Stimulated activated naive B cell treated with anti-CD40 and anti-IgM and Interleukin-4, amounts not matched to agents 10 μg/mL and 1 μg/mL and 100 μg/mL, for 72 hours (primary cell): ENCODE data around the gene GPR83.

Source experiments
- ATAC-seq, 2 donors: fragments of 150-1000 bp; cut with Tn5 transposase; replicated peaks; 2 replicates each; pipeline ENCODE4 v1.10.0; 2021; ENCODE audit warnings: moderate library complexity in 1 of 2
- DNase-seq: peaks from one replicate; pipeline ENCODE4 v3.0.0; 2021
- H3K27ac Mint-ChIP-seq: one replicate; pipeline ENCODE4 v1.8.0; 2022; ENCODE audit warnings: mild to moderate bottlenecking, mixed read lengths
- H3K27me3 Mint-ChIP-seq, 2 donors: one replicate each; pipeline ENCODE4 v1.8.0; 2022; ENCODE audit warnings: mixed read lengths in 2 of 2
- H3K36me3 Mint-ChIP-seq, 2 donors: one replicate each; pipeline ENCODE4 v1.8.0; 2022; ENCODE audit warnings: mixed read lengths in 2 of 2, mild to moderate bottlenecking in 1 of 2
- H3K4me1 Mint-ChIP-seq, 2 donors: one replicate each; pipeline ENCODE4 v1.8.0; 2022; ENCODE audit warnings: mixed read lengths in 2 of 2, mild to moderate bottlenecking in 1 of 2
- H3K4me3 Mint-ChIP-seq, 2 donors: one replicate each; pipeline ENCODE4 v1.8.0; 2022; ENCODE audit warnings: mild to moderate bottlenecking in 2 of 2, mixed read lengths in 2 of 2, moderate library complexity in 1 of 2
- H3K9me3 Mint-ChIP-seq, 2 donors: one replicate each; pipeline ENCODE4 v1.8.0; 2022; ENCODE audit warnings: mixed read lengths in 2 of 2, mild to moderate bottlenecking in 1 of 2

The GPR83 gene

GRCh38 chr11:94332814-94333213, 68.4 kb downstream of the GPR83 start:
- DNase-seq (no peak), ATAC-seq (no peak)
- no peak overlapping the region for H3K27ac Mint-ChIP-seq
- H3K4me1 Mint-ChIP-seq: no peaks in the 10 kb centered on the region
- no peak overlapping the region for H3K4me3 Mint-ChIP-seq
- peaks cover 13 to 16% of the 10 kb centered on the region in 2 donors for H3K27me3 Mint-ChIP-seq
- H3K9me3 Mint-ChIP-seq: no peaks in the 10 kb centered on the region
- no peaks in the 10 kb centered on the region for H3K36me3 Mint-ChIP-seq

GRCh38 chr11:94330789-94331188, 70.4 kb downstream of the GPR83 start:
- H3K4me1 Mint-ChIP-seq: no peaks in the 10 kb centered on the region
- H3K27me3 Mint-ChIP-seq: peaks cover 0 to 4% of the 10 kb centered on the region in 2 donors
- ATAC-seq (no peak), DNase-seq (no peak)
- no peak overlapping the region for H3K27ac Mint-ChIP-seq
- H3K9me3 Mint-ChIP-seq: peaks cover under 1 to 3% of the 10 kb centered on the region in 2 donors
- no peaks in the 10 kb centered on the region for H3K36me3 Mint-ChIP-seq
- no peak overlapping the region for H3K4me3 Mint-ChIP-seq

GRCh38 chr11:94329501-94329900, 71.7 kb downstream of the GPR83 start:
- H3K36me3 Mint-ChIP-seq: no peaks in the 10 kb centered on the region
- DNase-seq (no peak), ATAC-seq (no peak)
- no peak overlapping the region for H3K4me3 Mint-ChIP-seq
- H3K27me3 Mint-ChIP-seq: peaks cover 0 to 4% of the 10 kb centered on the region in 2 donors
- peaks cover 4 to 5% of the 10 kb centered on the region in 2 donors for H3K9me3 Mint-ChIP-seq
- no peak overlapping the region for H3K27ac Mint-ChIP-seq
- H3K4me1 Mint-ChIP-seq: no peaks in the 10 kb centered on the region

- no peak overlapping the region for H3K27ac Mint-ChIP-seq
- peaks cover 4 to 5% of the 10 kb centered on the region in 2 donors for H3K9me3 Mint-ChIP-seq
- no peaks in the 10 kb centered on the region for H3K4me1 Mint-ChIP-seq
- DNase-seq (no peak), ATAC-seq (no peak)
- H3K36me3 Mint-ChIP-seq: no peaks in the 10 kb centered on the region
- H3K27me3 Mint-ChIP-seq: peaks cover 0 to 4% of the 10 kb centered on the region in 2 donors
- H3K4me3 Mint-ChIP-seq: no peak overlapping the region
These were observed 72.6 kb downstream of the GPR83 start for GRCh38 chr11:94328587-94329080.
